C4-2B (cell line): ENCODE results near the gene NPAS3.

ENCODE experiments used
- CTCF ChIP-seq: fragments of 450-650 bp; conservative IDR thresholded peaks from 2 replicates; pipeline ENCODE4 v1.5.1; 2017; ENCODE audit warnings: mild to moderate bottlenecking
- ZFX ChIP-seq: fragments of 450-650 bp; IDR thresholded peaks from 2 replicates; pipeline ENCODE4 v1.6.1; 2017

GRCh38 chr14:32896979-32897697, 41.5 kb upstream of the NPAS3 start:
- TF ChIP-seq CTCF (no peak), ZFX (no peak)
